LNCaP clone FGC (cell line): ENCODE data around the gene CRTC3.

Source experiments
- DNase-seq: peaks from one replicate; pipeline ENCODE4 v3.0.0-alpha.2; 2011; ENCODE audit warnings: low read depth
- H3K4me3 ChIP-seq: 2 replicates; pipeline ENCODE4 v1.5.1; 2011; ENCODE audit warnings: mild to moderate bottlenecking, low read depth, low read length, control low read depth
- TF ChIP-seq, protein P1 (sequence below): IDR thresholded peaks from 2 replicates; pipeline ENCODE4 v1.5.1; 2012; ENCODE audit warnings: mild to moderate bottlenecking; ENCODE audit not compliant: control insufficient read depth, insufficient read depth; ENCODE audit errors: extremely low read depth

CRTC3 gene

DNA sequence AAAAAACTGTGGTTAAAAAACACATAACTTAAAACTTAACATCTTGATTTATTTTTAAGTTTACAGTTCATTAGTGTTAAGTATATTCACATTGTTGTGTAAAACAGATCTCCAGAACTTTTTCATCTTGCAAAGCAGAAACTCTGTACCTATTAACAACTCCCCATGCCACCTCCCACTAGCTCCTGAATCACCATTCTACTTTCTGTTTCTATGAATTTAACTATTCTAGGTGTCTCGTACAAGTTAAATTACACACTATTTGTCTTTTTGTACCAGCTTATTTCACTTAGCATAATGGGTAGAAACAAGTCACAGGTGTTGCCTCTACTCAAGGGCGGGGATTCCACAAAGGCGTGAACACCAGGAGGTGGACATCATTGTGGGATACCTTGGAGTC, 43.2 kb downstream of the CRTC3 start:
- TF ChIP-seq, protein P1, sequence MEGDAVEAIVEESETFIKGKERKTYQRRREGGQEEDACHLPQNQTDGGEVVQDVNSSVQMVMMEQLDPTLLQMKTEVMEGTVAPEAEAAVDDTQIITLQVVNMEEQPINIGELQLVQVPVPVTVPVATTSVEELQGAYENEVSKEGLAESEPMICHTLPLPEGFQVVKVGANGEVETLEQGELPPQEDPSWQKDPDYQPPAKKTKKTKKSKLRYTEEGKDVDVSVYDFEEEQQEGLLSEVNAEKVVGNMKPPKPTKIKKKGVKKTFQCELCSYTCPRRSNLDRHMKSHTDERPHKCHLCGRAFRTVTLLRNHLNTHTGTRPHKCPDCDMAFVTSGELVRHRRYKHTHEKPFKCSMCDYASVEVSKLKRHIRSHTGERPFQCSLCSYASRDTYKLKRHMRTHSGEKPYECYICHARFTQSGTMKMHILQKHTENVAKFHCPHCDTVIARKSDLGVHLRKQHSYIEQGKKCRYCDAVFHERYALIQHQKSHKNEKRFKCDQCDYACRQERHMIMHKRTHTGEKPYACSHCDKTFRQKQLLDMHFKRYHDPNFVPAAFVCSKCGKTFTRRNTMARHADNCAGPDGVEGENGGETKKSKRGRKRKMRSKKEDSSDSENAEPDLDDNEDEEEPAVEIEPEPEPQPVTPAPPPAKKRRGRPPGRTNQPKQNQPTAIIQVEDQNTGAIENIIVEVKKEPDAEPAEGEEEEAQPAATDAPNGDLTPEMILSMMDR = no peak
- H3K4me3 ChIP-seq = no peak overlapping the region
- no peak for DNase-seq

DNA sequence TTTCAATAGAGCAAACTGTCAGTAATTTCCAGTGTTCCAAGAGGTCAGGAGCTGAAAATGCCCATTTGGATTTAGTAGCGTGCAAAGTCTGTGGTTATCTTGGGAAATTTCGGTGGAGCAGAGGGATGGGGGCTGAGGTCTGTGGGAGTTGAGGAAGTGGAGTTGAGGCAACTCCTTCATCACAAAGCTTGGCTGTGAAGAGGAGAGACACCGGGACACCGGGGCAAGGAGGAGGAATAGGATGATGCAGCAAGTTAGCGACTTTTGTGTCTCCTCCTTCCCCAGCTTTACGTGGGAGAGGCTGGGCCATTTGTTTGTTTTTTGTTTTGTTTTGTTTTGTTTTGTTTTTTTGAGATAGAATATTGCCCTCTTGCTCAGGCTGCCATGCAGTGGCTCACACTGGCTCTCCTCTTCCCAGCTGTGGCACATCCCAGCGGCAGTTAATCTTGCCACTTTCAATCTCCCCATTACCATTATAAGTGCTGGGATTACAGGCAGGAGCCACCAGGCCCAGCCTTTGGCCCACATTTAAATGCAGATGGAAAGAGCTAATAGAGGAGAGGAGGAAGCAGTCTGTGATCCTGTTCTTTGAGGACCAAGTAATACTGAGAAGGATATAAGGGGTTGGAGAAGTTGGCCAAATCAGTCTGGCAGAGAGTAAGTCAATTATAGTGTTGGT, 47.1 kb downstream of the CRTC3 start:
- no peak overlapping the region for H3K4me3 ChIP-seq
- no peak for DNase-seq
- TF ChIP-seq, protein P1 = no peak

DNA sequence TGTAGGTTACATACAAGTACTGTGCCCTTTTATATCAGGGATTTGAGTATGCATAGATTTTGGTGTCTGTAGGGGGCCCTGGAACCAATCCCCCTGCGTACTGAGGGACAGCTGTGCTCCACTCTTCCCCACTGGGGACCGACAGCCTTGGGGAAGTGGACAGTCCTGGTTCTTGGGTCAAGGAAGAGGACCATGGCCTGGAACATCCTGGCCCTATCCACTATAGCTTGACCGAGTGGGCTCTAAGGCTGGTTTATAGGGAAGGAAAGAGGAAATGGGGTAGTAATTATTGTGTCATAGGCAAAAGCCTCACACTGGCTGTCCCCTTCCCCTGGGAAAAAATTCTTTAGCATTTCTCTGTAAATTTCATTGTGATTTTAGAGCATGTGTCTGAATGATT, 49.5 kb downstream of the CRTC3 start:
- no peak for DNase-seq
- no peak overlapping the region for H3K4me3 ChIP-seq
- TF ChIP-seq, protein P1 = no peak

DNA sequence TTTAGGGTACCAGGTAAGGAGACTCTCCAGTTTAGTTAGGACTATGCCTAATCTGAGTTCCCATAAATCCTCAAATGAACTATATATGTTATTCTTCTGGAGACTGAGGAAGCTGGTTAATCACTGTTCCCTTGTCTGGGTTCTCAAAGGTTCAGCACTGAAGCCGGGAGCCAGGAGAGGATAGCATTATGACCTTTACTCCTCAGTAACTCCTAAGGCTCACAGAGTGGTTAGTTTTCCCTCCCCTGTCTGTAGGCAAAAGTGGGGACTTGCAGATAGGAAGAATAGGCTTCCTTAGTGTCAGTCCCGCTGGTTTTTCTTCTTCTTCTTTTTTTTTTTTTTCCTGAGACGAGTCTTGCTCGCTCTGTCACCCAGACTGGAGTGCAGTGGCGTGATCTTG, 50.4 kb downstream of the CRTC3 start:
- H3K4me3 ChIP-seq = no peak overlapping the region
- TF ChIP-seq, protein P1 = no peak
- no peak for DNase-seq

DNA sequence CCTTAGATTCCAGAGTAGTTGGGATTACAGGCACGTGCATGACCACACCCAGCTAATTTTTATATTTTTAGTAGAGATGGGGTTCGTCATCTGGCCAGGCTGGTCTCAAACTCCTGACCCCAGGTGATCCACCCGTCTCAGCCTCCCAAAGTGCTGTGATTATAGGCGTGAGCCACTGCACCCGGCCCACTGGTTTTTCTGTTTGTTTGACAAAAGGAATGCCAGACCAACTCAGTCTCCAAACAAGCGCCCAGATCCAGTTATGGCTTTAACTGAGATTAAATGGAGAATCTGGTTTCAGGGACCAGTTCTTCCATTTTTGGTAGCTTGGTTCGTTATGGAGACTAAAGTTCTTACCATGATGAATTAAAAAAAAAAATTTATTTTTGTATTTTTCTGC, 50.8 kb downstream of the CRTC3 start:
- no peak for DNase-seq
- TF ChIP-seq, protein P1 = no peak

DNA sequence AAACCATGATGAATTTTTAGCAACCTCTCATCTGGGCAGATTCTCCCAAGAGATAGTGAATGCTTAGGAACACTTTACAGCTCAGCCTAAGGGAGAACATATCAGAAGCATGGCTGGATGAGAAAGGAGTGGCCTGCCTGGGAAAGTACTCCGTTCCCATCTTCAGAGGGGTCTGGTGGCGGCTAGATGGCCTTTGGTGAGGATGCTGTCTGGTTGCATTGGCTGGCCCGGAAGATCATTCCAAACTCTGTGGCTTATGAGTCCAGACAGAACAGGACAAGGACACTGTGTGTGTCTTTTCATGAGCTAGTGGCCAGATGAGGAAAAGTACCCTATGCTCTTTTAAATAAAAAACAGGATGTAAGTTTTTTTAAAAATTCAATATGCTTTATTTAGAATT, 51.2 kb downstream of the CRTC3 start:
- H3K4me3 ChIP-seq = no peak overlapping the region
- no peak for DNase-seq
- TF ChIP-seq, protein P1 = no peak

More for the DNA sequence above, 50.8 kb downstream of the CRTC3 start:
- no peak overlapping the region for H3K4me3 ChIP-seq

DNA sequence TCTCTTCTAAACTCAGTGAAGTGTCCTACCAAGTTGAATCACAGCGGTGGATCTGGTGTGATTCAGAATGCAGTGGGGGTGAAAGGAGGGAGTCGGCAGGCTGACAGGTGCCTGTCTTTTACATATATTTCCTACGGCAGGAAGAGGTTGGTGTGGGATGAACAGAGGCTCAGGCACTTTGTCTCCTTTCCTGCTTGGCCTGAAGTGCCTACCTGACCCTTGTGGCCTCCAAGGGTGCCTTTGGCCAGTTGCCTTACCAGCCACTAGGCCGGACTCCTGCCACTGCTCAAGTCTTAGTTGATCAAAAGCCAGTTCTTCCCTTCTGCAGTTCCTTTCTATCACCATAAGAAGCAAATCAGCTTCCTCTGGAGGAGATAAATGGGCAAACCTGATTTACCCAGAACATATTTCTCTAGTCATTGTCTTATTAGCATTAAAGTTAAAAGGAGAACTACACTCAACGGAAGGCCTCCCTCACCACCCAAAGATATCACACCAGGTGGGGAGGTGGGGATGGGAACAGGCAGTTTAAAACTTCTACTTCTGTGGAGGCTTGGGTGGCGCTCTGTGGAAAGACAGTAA, 52.1 kb downstream of the CRTC3 start:
- no peak overlapping the region for H3K4me3 ChIP-seq
- TF ChIP-seq, protein P1 = no peak
- no peak for DNase-seq
